Measurements from ENCODE around the gene SLC18B1.

DNA sequence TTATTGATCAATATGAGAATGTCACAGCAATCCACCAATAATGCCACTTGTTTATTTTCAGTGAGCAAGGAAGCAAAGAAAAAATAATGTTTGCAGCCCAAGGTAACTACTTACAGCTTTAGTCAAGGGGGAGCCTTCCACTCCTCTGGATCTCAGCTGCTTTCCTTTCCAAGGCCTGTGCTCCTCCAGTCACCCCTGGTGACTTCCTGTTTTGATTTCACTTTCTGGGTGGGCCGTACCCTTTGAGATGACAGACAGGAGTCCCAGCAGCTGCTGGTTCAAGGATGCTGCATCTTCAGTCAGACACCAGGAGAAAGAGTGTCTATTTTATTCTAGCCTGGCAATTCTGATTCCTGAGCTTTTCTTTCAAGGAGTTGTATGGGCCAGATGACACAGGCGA lies 35.2 kb downstream of the SLC18B1 start:
- TF ChIP-seq, protein P1, sequence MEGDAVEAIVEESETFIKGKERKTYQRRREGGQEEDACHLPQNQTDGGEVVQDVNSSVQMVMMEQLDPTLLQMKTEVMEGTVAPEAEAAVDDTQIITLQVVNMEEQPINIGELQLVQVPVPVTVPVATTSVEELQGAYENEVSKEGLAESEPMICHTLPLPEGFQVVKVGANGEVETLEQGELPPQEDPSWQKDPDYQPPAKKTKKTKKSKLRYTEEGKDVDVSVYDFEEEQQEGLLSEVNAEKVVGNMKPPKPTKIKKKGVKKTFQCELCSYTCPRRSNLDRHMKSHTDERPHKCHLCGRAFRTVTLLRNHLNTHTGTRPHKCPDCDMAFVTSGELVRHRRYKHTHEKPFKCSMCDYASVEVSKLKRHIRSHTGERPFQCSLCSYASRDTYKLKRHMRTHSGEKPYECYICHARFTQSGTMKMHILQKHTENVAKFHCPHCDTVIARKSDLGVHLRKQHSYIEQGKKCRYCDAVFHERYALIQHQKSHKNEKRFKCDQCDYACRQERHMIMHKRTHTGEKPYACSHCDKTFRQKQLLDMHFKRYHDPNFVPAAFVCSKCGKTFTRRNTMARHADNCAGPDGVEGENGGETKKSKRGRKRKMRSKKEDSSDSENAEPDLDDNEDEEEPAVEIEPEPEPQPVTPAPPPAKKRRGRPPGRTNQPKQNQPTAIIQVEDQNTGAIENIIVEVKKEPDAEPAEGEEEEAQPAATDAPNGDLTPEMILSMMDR (IDR thresholded peaks at IDR 0.05) = no peak
- no peak for TF ChIP-seq POLR2A (IDR thresholded peaks at IDR 0.05)
